ENCODE measurements around the gene DAAM2. TPM values are rescaled to one million over a fixed set of nuclear protein-coding genes. Genes with fewer than 3 reads are reported as not detected.

Gene DAAM2
- total RNA-seq, 2 experiments from 2014 or later: not detected

- peaks cover 0 to 8% of the 10 kb centered on the region in 2 experiments for H3K9me3 ChIP-seq (ENCODE audit: control insufficient read depth in 1 of 2, insufficient read depth in 1 of 2, low read length in 2 of 2)
- H3K27ac Mint-ChIP-seq: no peak overlapping the region
- no peaks in the 10 kb centered on the region for H3K36me3 ChIP-seq (ENCODE audit: insufficient read depth, low read length)
- no peak overlapping the region for H3K27ac ChIP-seq (ENCODE audit: low read depth in 1 of 2, low read length in 2 of 2)
- H3K27me3 ChIP-seq (ENCODE audit: control insufficient read depth in 1 of 2, insufficient read depth in 2 of 2, low read length in 2 of 2): peaks cover 0 to 2% of the 10 kb centered on the region in 2 experiments
- no peaks in the 10 kb centered on the region for H3K9me3 Mint-ChIP-seq
- H3K4me3 ChIP-seq (ENCODE audit: low read length): no peak overlapping the region
- ATAC-seq (ENCODE audit: poor library complexity) (no peak), DNase-seq (no peak)
- ChIA-PET CTCF (no interaction called here), POLR2A (no interaction called here)
- no peaks in the 10 kb centered on the region for H3K4me1 Mint-ChIP-seq (ENCODE audit: low read depth)
- intact Hi-C loops (cut with DNase I, micrococcal nuclease): no loop called here
- TF ChIP-seq CTCF (IDR thresholded peaks at IDR 0.05): no peak
- no peak overlapping the region for H3K4me3 Mint-ChIP-seq
- H3K27me3 Mint-ChIP-seq: peaks cover 10% of the 10 kb centered on the region
- no peaks in the 10 kb centered on the region for H3K4me1 ChIP-seq (ENCODE audit: insufficient read depth, low read length)
- H3K36me3 Mint-ChIP-seq (ENCODE audit: low read depth): no peaks in the 10 kb centered on the region
Observed at GRCh38 chr6:39901670-39902069, 109.5 kb downstream of the DAAM2 start.

GRCh38 chr6:39902136-39902535 lies 110.0 kb downstream of the DAAM2 start:
- ChIA-PET POLR2A (no interaction called here), CTCF (no interaction called here)
- H3K27me3 Mint-ChIP-seq: peaks cover 7% of the 10 kb centered on the region
- no peaks in the 10 kb centered on the region for H3K4me1 Mint-ChIP-seq (ENCODE audit: low read depth)
- H3K27ac Mint-ChIP-seq: no peak overlapping the region
- H3K9me3 Mint-ChIP-seq: no peaks in the 10 kb centered on the region
- ATAC-seq (ENCODE audit: poor library complexity) (no peak), DNase-seq (no peak)
- Histone ChIP-seq H3K27me3 (ENCODE audit: control insufficient read depth in 1 of 2, insufficient read depth in 2 of 2, low read length in 2 of 2) (peaks cover 0 to 2% of the 10 kb centered on the region in 2 experiments), H3K9me3 (ENCODE audit: control insufficient read depth in 1 of 2, insufficient read depth in 1 of 2, low read length in 2 of 2) (peaks cover 0 to 8% of the 10 kb centered on the region in 2 experiments), H3K4me1 (ENCODE audit: insufficient read depth, low read length) (no peaks in the 10 kb centered on the region), H3K27ac (ENCODE audit: low read depth in 1 of 2, low read length in 2 of 2) (no peak overlapping the region), H3K4me3 (ENCODE audit: low read length) (no peak overlapping the region), H3K36me3 (ENCODE audit: insufficient read depth, low read length) (no peaks in the 10 kb centered on the region)
- TF ChIP-seq CTCF (IDR thresholded peaks at IDR 0.05): no peak
- no peak overlapping the region for H3K4me3 Mint-ChIP-seq
- H3K36me3 Mint-ChIP-seq (ENCODE audit: low read depth): no peaks in the 10 kb centered on the region
- intact Hi-C loops (cut with DNase I, micrococcal nuclease): no loop called here

- Mint-ChIP-seq H3K4me1 (ENCODE audit: low read depth) (no peaks in the 10 kb centered on the region), H3K9me3 (no peaks in the 10 kb centered on the region), H3K27me3 (peaks cover 2% of the 10 kb centered on the region), H3K36me3 (ENCODE audit: low read depth) (no peaks in the 10 kb centered on the region), H3K27ac (no peak overlapping the region), H3K4me3 (no peak overlapping the region)
- Histone ChIP-seq H3K36me3 (ENCODE audit: insufficient read depth, low read length) (no peaks in the 10 kb centered on the region), H3K9me3 (ENCODE audit: control insufficient read depth in 1 of 2, insufficient read depth in 1 of 2, low read length in 2 of 2) (peaks cover 0 to 8% of the 10 kb centered on the region in 2 experiments), H3K4me3 (ENCODE audit: low read length) (no peak overlapping the region), H3K4me1 (ENCODE audit: insufficient read depth, low read length) (no peaks in the 10 kb centered on the region), H3K27me3 (ENCODE audit: control insufficient read depth in 1 of 2, insufficient read depth in 2 of 2, low read length in 2 of 2) (no peaks in the 10 kb centered on the region), H3K27ac (ENCODE audit: low read depth in 1 of 2, low read length in 2 of 2) (no peak overlapping the region)
- no peak for TF ChIP-seq CTCF (IDR thresholded peaks at IDR 0.05)
- ATAC-seq (ENCODE audit: poor library complexity) (no peak), DNase-seq (no peak)
- ChIA-PET POLR2A (no interaction called here), CTCF (no interaction called here)
- intact Hi-C loops (cut with DNase I, micrococcal nuclease): no loop called here
Observed at GRCh38 chr6:39902786-39903465, 110.8 kb downstream of the DAAM2 start.
